C4-2B (cell line): ENCODE measurements around the gene CCDC201.

Experiments
- ZFX ChIP-seq: fragments of 450-650 bp; IDR thresholded peaks from 2 replicates; pipeline ENCODE4 v1.6.1; 2017
- TF ChIP-seq, protein P1 (sequence below): fragments of 450-650 bp; conservative IDR thresholded peaks from 2 replicates; pipeline ENCODE4 v1.5.1; 2017; ENCODE audit warnings: mild to moderate bottlenecking

DNA sequence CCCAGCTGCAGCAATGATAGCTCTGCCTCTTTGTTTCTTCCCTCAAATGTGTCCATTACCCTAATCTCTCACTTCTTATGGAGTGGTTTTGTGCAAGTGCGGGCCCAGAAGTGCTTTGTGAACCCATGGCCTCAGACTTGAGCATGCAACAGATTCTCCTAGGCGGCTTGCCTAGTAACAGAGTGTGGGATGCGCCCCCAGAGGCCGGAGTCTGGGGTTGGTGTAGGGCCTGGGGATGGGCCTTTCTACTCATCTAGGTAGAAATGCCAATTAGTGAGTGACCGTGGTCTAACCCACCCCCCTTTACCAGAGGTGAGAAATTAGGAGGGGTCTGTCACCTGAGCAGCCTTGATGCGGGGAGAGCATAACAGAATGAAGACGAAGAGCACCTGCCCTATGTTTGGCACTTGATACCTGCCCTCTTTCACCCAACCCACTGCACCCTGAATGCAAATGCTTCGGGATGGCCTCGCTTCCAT lies 8.4 kb upstream of the CCDC201 start:
- TF ChIP-seq, protein P1, sequence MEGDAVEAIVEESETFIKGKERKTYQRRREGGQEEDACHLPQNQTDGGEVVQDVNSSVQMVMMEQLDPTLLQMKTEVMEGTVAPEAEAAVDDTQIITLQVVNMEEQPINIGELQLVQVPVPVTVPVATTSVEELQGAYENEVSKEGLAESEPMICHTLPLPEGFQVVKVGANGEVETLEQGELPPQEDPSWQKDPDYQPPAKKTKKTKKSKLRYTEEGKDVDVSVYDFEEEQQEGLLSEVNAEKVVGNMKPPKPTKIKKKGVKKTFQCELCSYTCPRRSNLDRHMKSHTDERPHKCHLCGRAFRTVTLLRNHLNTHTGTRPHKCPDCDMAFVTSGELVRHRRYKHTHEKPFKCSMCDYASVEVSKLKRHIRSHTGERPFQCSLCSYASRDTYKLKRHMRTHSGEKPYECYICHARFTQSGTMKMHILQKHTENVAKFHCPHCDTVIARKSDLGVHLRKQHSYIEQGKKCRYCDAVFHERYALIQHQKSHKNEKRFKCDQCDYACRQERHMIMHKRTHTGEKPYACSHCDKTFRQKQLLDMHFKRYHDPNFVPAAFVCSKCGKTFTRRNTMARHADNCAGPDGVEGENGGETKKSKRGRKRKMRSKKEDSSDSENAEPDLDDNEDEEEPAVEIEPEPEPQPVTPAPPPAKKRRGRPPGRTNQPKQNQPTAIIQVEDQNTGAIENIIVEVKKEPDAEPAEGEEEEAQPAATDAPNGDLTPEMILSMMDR = no peak
- TF ChIP-seq ZFX = no peak
